HG03103 (cell line): Measurements from ENCODE around the gene ZNF516.
"Not testable (repeated sequence)": the region's sequence is repeated elsewhere in the genome, so short reads cannot be mapped to it uniquely, and the experiment has no call there.

ENCODE experiments used
- ATAC-seq: cut with Tn5 transposase; IDR thresholded peaks from one replicate; pipeline ENCODE4 v1.9.1; 2021; ENCODE audit warnings: low read depth; ENCODE audit not compliant: unreplicated experiment

The ZNF516 gene

GRCh38 chr18:76495006-76495370 lies at the start of gene ZNF516:
Gene ZNF516 (minus strand): TSS chr18:76495242. CDS start chr18:76443054, 52,188 bp downstream.
- no peak for ATAC-seq

- ATAC-seq, result no peak
These were observed 43.8 kb upstream of the ZNF516 start for GRCh38 chr18:76538846-76539245.

- no peak for ATAC-seq
These were observed 42.6 kb upstream of the ZNF516 start for GRCh38 chr18:76537621-76538020.

- not testable (repeated sequence) for ATAC-seq
These were observed 41.6 kb upstream of the ZNF516 start for GRCh38 chr18:76536593-76536992.

- no peak for ATAC-seq
These were observed 37.8 kb upstream of the ZNF516 start for GRCh38 chr18:76532875-76533274.

GRCh38 chr18:76530846-76531245 lies 35.8 kb upstream of the ZNF516 start:
- ATAC-seq, result no peak

- ATAC-seq, result no peak
These were observed 35.3 kb upstream of the ZNF516 start for GRCh38 chr18:76530391-76530790.

- no peak for ATAC-seq
These were observed 34.4 kb upstream of the ZNF516 start for GRCh38 chr18:76529433-76529811.

- ATAC-seq, result peak; percentile 45
These were observed 33.7 kb upstream of the ZNF516 start for GRCh38 chr18:76528477-76529432.

GRCh38 chr18:76525911-76526310 lies 30.9 kb upstream of the ZNF516 start:
- ATAC-seq, result no peak

GRCh38 chr18:76524900-76525698 lies 30.1 kb upstream of the ZNF516 start:
- ATAC-seq, result no peak

- ATAC-seq, result no peak
These were observed 29.4 kb upstream of the ZNF516 start for GRCh38 chr18:76524477-76524876.

GRCh38 chr18:76522551-76522950 lies 27.5 kb upstream of the ZNF516 start:
- ATAC-seq, result no peak

- no peak for ATAC-seq
These were observed 27.1 kb upstream of the ZNF516 start for GRCh38 chr18:76522122-76522503.

- no peak for ATAC-seq
These were observed 26.5 kb upstream of the ZNF516 start for GRCh38 chr18:76521417-76522121.

GRCh38 chr18:76518860-76519538 lies 24.0 kb upstream of the ZNF516 start:
- no peak for ATAC-seq

- ATAC-seq, result no peak
These were observed 23.2 kb upstream of the ZNF516 start for GRCh38 chr18:76518123-76518859.

GRCh38 chr18:76515576-76515975 lies 20.5 kb upstream of the ZNF516 start:
- no peak for ATAC-seq

GRCh38 chr18:76514573-76514972 lies 19.5 kb upstream of the ZNF516 start:
- no peak for ATAC-seq
